K562 (cell line): Measurements from ENCODE around the gene CCL19. TPM values are rescaled to one million over a fixed set of nuclear protein-coding genes. Genes with fewer than 3 reads are reported as not detected.
A peak's percentile ranks its signal among the peaks of the same experiment; 100 is the strongest.

Experiments used
- CEBPB ChIP-seq: fragments of 450-650 bp; IDR thresholded peaks from 2 replicates; pipeline ENCODE4 v1.6.1; 2016; ENCODE audit warnings: missing genetic modification characterization, missing compliant biosample characterization
- DACH1 ChIP-seq: fragments of 450-650 bp; IDR thresholded peaks from 2 replicates; pipeline ENCODE4 v1.6.1; 2018; ENCODE audit not compliant: partially characterized antibody
- FOXO4 ChIP-seq: fragments of 450-650 bp; formaldehyde crosslinking; IDR thresholded peaks from 2 replicates; pipeline ENCODE4 v1.4.0; 2020; ENCODE audit warnings: mild to moderate bottlenecking, moderate library complexity
- FOXP1 ChIP-seq: sonication (generic); formaldehyde crosslinking; IDR thresholded peaks from 2 replicates; pipeline ENCODE4 v1.8.0; 2022; ENCODE audit warnings: mild to moderate bottlenecking, missing genetic modification reagents
- HDGF ChIP-seq: fragments of 450-650 bp; IDR thresholded peaks from 2 replicates; pipeline ENCODE4 v1.6.1; 2016
- HMGN3 ChIP-seq: IDR thresholded peaks from 2 replicates; pipeline ENCODE4 v1.6.1; 2011; ENCODE audit warnings: borderline replicate concordance, low read depth, mild to moderate bottlenecking, mixed read lengths, low read length; ENCODE audit not compliant: insufficient read length; ENCODE audit errors: extremely low read depth
- MAFK ChIP-seq: IDR thresholded peaks from 2 replicates; pipeline ENCODE4 v1.6.1; 2011; ENCODE audit warnings: low read length, improper control_type of control experiment
- MLLT1 ChIP-seq, 2 experiments: fragments of 450-650 bp; IDR thresholded peaks; 2 replicates each; pipeline ENCODE4 v1.6.1; 2016
- MYC ChIP-seq, 2 experiments: fragments of 250-450 bp in 1 of 2; sonication (Bioruptor Pico) in 1 of 2; IDR thresholded peaks; 2 replicates each; pipeline versions ENCODE4 v1.5.1 to v1.6.1; 2012 to 2021; ENCODE audit warnings: low read depth in 2 of 2, borderline replicate concordance in 1 of 2, improper control_type of control experiment in 1 of 2, low read length in 1 of 2, mild to moderate bottlenecking in 1 of 2, moderate library complexity in 1 of 2
- NFATC3 ChIP-seq: fragments of 450-650 bp; IDR thresholded peaks from 2 replicates; pipeline ENCODE4 v1.6.1; 2017; ENCODE audit warnings: mild to moderate bottlenecking
- NFIC ChIP-seq: fragments of 450-650 bp; IDR thresholded peaks from 2 replicates; pipeline ENCODE4 v1.6.1; 2017; ENCODE audit warnings: mild to moderate bottlenecking, inconsistent platforms
- NFIX ChIP-seq: fragments of 250-450 bp; sonication (Bioruptor Pico); IDR thresholded peaks from 2 replicates; pipeline ENCODE4 v1.4.0; 2020; ENCODE audit warnings: low read depth, mild to moderate bottlenecking, moderate library complexity
- POLR2A ChIP-seq: fragments of 450-650 bp; conservative IDR thresholded peaks from 2 replicates; pipeline ENCODE4 v1.6.1; 2016
- POLR2G ChIP-seq: fragments of 200-400 bp; formaldehyde crosslinking; IDR thresholded peaks from 2 replicates; pipeline ENCODE4 v1.6.1; 2017; ENCODE audit warnings: low read depth, mild to moderate bottlenecking, antibody characterized with exemption, low read length, moderate library complexity
- RBM25 ChIP-seq: fragments of 200-400 bp; formaldehyde crosslinking; IDR thresholded peaks from 2 replicates; pipeline ENCODE4 v1.6.1; 2018; ENCODE audit warnings: low read length, low read depth, moderate library complexity; ENCODE audit not compliant: severe bottlenecking
- RFX1 ChIP-seq: fragments of 450-650 bp; IDR thresholded peaks from 2 replicates; pipeline ENCODE4 v1.6.1; 2016; ENCODE audit warnings: mild to moderate bottlenecking, moderate library complexity
- SNRNP70 ChIP-seq: fragments of 200-400 bp; formaldehyde crosslinking; optimal IDR thresholded peaks from 2 replicates; pipeline ENCODE3; 2017; ENCODE audit warnings: low read depth, low read length
- SP2 ChIP-seq: IDR thresholded peaks from 2 replicates; pipeline ENCODE4 v1.6.1; 2011; ENCODE audit warnings: mild to moderate bottlenecking, low read depth, low read length, moderate library complexity; ENCODE audit not compliant: poor library complexity, severe bottlenecking; ENCODE audit errors: extremely low read depth
- TBP ChIP-seq: optimal IDR thresholded peaks from 2 replicates; pipeline ENCODE3; 2011; ENCODE audit warnings: low read depth, low read length, improper control_type of control experiment
- TCF15 ChIP-seq: fragments of 250-450 bp; sonication (Bioruptor Pico); IDR thresholded peaks from 2 replicates; pipeline ENCODE4 v1.8.0; 2022; ENCODE audit warnings: moderate library complexity, mild to moderate bottlenecking, inconsistent platforms
- ZNF143 ChIP-seq: sonication (generic); formaldehyde crosslinking; IDR thresholded peaks from 2 replicates; pipeline ENCODE4 v1.9.0; 2022; ENCODE audit warnings: mild to moderate bottlenecking, missing genetic modification reagents
- ZNF232 ChIP-seq: sonication (generic); formaldehyde crosslinking; IDR thresholded peaks from 2 replicates; pipeline ENCODE4 v1.8.0; 2022; ENCODE audit warnings: mild to moderate bottlenecking, missing genetic modification reagents
- ZNF280B ChIP-seq: fragments of 250-450 bp; sonication (Bioruptor Pico); IDR thresholded peaks from 2 replicates; pipeline ENCODE4 v1.5.1; 2021; ENCODE audit warnings: mild to moderate bottlenecking
- ZNF707 ChIP-seq: fragments of 250-450 bp; sonication (Bioruptor Pico); conservative IDR thresholded peaks from 2 replicates; pipeline ENCODE4 v1.8.0; 2022; ENCODE audit warnings: inconsistent platforms, mild to moderate bottlenecking, moderate library complexity
- ZSCAN32 ChIP-seq: fragments of 450-650 bp; formaldehyde crosslinking; IDR thresholded peaks from 2 replicates; pipeline ENCODE4 v1.4.0; 2020; ENCODE audit warnings: mild to moderate bottlenecking, moderate library complexity
- polyA plus RNA-seq, 8 experiments: library from polyadenylated mRNA; depleted of rRNA in 4 of 8; stranded (reverse) in 5 of 8; unstranded in 3 of 8; fragments of >200 nt; fragmentation: Nextera tagmentation in 2 of 8; fragmentation: Illumina TruSeq in 1 of 8; extraction: Ambion mirVana in 2 of 8; extraction: Trizol in 1 of 8; gene quantifications; 2 replicates each; pipeline versions ENCODE4 v1.2.1 to v1.2.3, GENCODE V29; 2011 to 2014; ENCODE audit warnings: inconsistent platforms in 1 of 8, missing spikeins in 1 of 8
- total RNA-seq, 7 experiments: library from RNA; depleted of rRNA in 6 of 7; stranded (reverse); fragments of >200 nt in 6 of 7; fragmentation: Illumina TruSeq in 2 of 7; extraction: Trizol in 2 of 7; gene quantifications; 2 replicates each; pipeline versions ENCODE4 v1.2.1 to v1.2.3, GENCODE V29; 2011 to 2021; ENCODE audit warnings: low replicate concordance in 1 of 7

CCL19 gene
- total and polyA plus RNA-seq, 9 of the 15 experiments (the other 6 are each of a cell fraction or from before 2014, with no cell fraction given) = not detected

GRCh38 chr9:34651876-34652601, 39.0 kb downstream of the CCL19 start, which contains the start of gene IL11RA (continued):
- TF ChIP-seq MYC (IDR thresholded peaks at IDR 0.05; ENCODE audit: low read depth, low read length) (peak; percentile 43; the same call in 1 of the 2 replicates), MYC (CRISPR knock-in tag; IDR thresholded peaks at IDR 0.05; ENCODE audit: borderline replicate concordance, low read depth) (no peak), POLR2G (peak; percentile 66), ZNF143 (no peak), SNRNP70 (no peak), SP2 (peak; percentile 52), HDGF (peak; percentile 73; the same call in 1 of the 2 replicates), RBM25 (peak; percentile 27), MAFK (no peak), HMGN3 (peak; percentile 83), FOXP1 (no peak), MLLT1 (IDR thresholded peaks at IDR 0.05) (peak; percentile 28 to 38; a peak in 1 of 4 replicates), NFIX (CRISPR knock-in tag) (no peak), NFIC (peak; percentile 54), ZSCAN32 (CRISPR knock-in tag) (no peak), ZNF232 (no peak), DACH1 (no peak), TBP (peak; percentile 44), TCF15 (CRISPR knock-in tag) (no peak), NFATC3 (no peak), ZNF707 (CRISPR knock-in tag) (no peak), ZNF280B (CRISPR knock-in tag) (no peak), RFX1 (no peak), POLR2A (0 out of 2 replicates have a peak, but pooled peaks have one; percentile 33), CEBPB (tag) (no peak), FOXO4 (CRISPR knock-in tag) (no peak)
